HEK293T (cell line): ENCODE measurements around the gene ATXN7L2.
A peak's percentile ranks its signal among the peaks of the same experiment; 100 is the strongest.
"Not testable (repeated sequence)": the region's sequence is repeated elsewhere in the genome, so short reads cannot be mapped to it uniquely, and the experiment has no call there.

Source experiments
- CTCF ChIA-PET: fragments of 350-600 bp; formaldehyde crosslinking; extraction: SDS; loops from one replicate; lab custom pipeline; 2021; ENCODE audit warnings: antibody characterized with exemption, inconsistent platforms; lab: Yijun Ruan, JAX
- POLR2A ChIA-PET: fragments of 350-600 bp; formaldehyde crosslinking; extraction: SDS; loops from one replicate; lab custom pipeline; 2020; ENCODE audit warnings: antibody characterized with exemption, inconsistent platforms; lab: Yijun Ruan, JAX
- DNase-seq: peaks from one replicate; pipeline ENCODE4 v3.0.0; 2012; ENCODE audit warnings: mixed read lengths; ENCODE audit errors: extremely low spot score
- ARNT ChIP-seq: fragments of 450-650 bp; IDR thresholded peaks from 2 replicates; pipeline ENCODE4 v1.6.1; 2017; ENCODE audit warnings: mild to moderate bottlenecking
- BHLHE40 ChIP-seq: fragments of 450-650 bp; IDR thresholded peaks from 2 replicates; pipeline ENCODE4 v1.6.1; 2016; ENCODE audit warnings: mild to moderate bottlenecking, moderate library complexity, borderline replicate concordance
- CTBP1 ChIP-seq: fragments of 450-650 bp; IDR thresholded peaks from 2 replicates; pipeline ENCODE4 v1.6.1; 2016; ENCODE audit warnings: borderline replicate concordance
- ELF4 ChIP-seq: fragments of 450-650 bp; IDR thresholded peaks from 2 replicates; pipeline ENCODE4 v1.6.1; 2017; ENCODE audit warnings: antibody characterized with exemption
- FOXA1 ChIP-seq: fragments of 450-650 bp; IDR thresholded peaks from 2 replicates; pipeline ENCODE4 v1.6.1; 2016; ENCODE audit warnings: mild to moderate bottlenecking
- FOXK2 ChIP-seq: fragments of 450-650 bp; IDR thresholded peaks from 2 replicates; pipeline ENCODE4 v1.6.1; 2016; ENCODE audit warnings: mild to moderate bottlenecking
- FOXM1 ChIP-seq: fragments of 450-650 bp; IDR thresholded peaks from 2 replicates; pipeline ENCODE4 v1.6.1; 2017; ENCODE audit warnings: mild to moderate bottlenecking, borderline replicate concordance
- HDGF ChIP-seq: fragments of 450-650 bp; IDR thresholded peaks from 2 replicates; pipeline ENCODE4 v1.6.1; 2017; ENCODE audit warnings: antibody characterized with exemption, borderline replicate concordance
- L3MBTL2 ChIP-seq: fragments of 450-650 bp; conservative IDR thresholded peaks from 2 replicates; pipeline ENCODE4 v1.6.1; 2016; ENCODE audit warnings: mild to moderate bottlenecking
- LEF1 ChIP-seq: fragments of 450-650 bp; IDR thresholded peaks from 2 replicates; pipeline ENCODE4 v1.6.1; 2017; ENCODE audit warnings: mild to moderate bottlenecking, borderline replicate concordance
- NFRKB ChIP-seq: fragments of 450-650 bp; IDR thresholded peaks from 2 replicates; pipeline ENCODE4 v1.6.1; 2016; ENCODE audit warnings: mild to moderate bottlenecking, moderate library complexity
- SUZ12 ChIP-seq: fragments of 450-650 bp; IDR thresholded peaks from 2 replicates; pipeline ENCODE4 v1.6.1; 2016; ENCODE audit warnings: mild to moderate bottlenecking
- TARDBP ChIP-seq: fragments of 450-650 bp; IDR thresholded peaks from 2 replicates; pipeline ENCODE4 v1.6.1; 2016
- ZNF384 ChIP-seq: fragments of 450-650 bp; IDR thresholded peaks from 2 replicates; pipeline ENCODE4 v1.6.1; 2016
- TF ChIP-seq, protein P1 (sequence below): fragments of 450-650 bp; IDR thresholded peaks from 2 replicates; pipeline ENCODE4 v1.6.1; 2016

Gene ATXN7L2

GRCh38 chr1:109444346-109444745 lies 39.4 kb upstream of the ATXN7L2 start:
- DNase-seq = no peak
- CTCF ChIA-PET = interaction anchor here (1.3 kb wide), 1 partner anchor 9 kb away, joined by 3 read pairs; no protein-coding TSS in a partner anchor
- POLR2A ChIA-PET = interaction anchor here (1.0 kb wide), 1 partner anchor 19 kb away, joined by 4 read pairs; the partner anchor contains the start of gene PSMA5
- no peak for TF ChIP-seq LEF1
- TF ChIP-seq ELF4 = no peak
- no peak for TF ChIP-seq FOXK2

DNA sequence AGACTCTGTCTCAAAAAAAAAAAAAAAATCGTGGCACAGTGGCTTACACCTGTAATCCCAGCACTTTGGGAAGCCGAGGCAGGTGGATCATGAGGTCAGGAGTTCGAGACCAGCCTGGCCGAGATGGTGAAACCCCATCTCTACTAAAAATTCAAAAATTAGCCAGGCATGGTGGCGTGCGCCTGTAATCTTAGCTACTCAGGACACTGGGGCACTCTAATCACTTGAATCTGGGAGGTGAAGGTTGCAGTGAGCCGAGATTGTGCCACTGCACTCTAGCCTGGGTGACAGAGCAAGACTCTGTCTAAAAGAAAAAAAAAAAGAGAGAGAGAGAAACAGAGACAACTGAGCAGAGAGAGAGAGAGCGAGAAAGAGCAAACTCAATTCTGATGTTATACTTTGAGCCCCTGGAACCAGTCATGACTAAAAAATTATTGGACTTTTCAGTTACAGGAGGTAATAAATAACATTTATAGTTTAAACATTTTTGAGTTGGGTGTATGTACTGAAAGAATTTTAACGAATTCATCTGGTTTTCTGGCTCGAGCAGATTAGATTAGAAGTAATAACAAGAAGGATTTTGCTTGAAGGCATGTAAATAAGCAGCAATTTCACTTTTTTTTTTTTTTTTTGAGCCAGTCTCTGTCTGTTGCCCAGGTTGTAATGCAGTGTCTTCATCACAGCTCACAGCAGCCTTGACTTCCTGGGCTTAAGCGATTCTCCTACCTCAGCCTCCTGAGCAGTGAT lies 37.6 kb upstream of the ATXN7L2 start:
- DNase-seq, CTCF ChIA-PET, POLR2A ChIA-PET: not testable (repeated sequence)

- CTCF ChIA-PET = interaction anchor here (0.7 kb wide), 1 partner anchor 469 kb away, joined by 5 read pairs; no protein-coding TSS in a partner anchor
- POLR2A ChIA-PET = no interaction called here
- DNase-seq = no peak
- TF ChIP-seq, protein P1, sequence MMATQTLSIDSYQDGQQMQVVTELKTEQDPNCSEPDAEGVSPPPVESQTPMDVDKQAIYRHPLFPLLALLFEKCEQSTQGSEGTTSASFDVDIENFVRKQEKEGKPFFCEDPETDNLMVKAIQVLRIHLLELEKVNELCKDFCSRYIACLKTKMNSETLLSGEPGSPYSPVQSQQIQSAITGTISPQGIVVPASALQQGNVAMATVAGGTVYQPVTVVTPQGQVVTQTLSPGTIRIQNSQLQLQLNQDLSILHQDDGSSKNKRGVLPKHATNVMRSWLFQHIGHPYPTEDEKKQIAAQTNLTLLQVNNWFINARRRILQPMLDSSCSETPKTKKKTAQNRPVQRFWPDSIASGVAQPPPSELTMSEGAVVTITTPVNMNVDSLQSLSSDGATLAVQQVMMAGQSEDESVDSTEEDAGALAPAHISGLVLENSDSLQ = no peak
- TF ChIP-seq TARDBP (no peak), CTBP1 (no peak), NFRKB (no peak)
These were observed 36.2 kb upstream of the ATXN7L2 start for GRCh38 chr1:109447524-109447923.

GRCh38 chr1:109454497-109455133 lies 29.1 kb upstream of the ATXN7L2 start:
- no peak for DNase-seq
- no peak for TF ChIP-seq BHLHE40
- no peak for TF ChIP-seq SUZ12
- no peak for TF ChIP-seq FOXA1
- no peak for TF ChIP-seq FOXK2
- TF ChIP-seq CTBP1 = no peak
- TF ChIP-seq ARNT = no peak
- TF ChIP-seq ZNF384 = no peak
- TF ChIP-seq, protein P1 = no peak
- TF ChIP-seq ELF4 = no peak
- no peak for TF ChIP-seq HDGF
- TF ChIP-seq FOXM1 = no peak
- TF ChIP-seq TARDBP = no peak
- no peak for TF ChIP-seq L3MBTL2
- ChIA-PET CTCF (no interaction called here), POLR2A (no interaction called here)

GRCh38 chr1:109457819-109458218 lies 25.9 kb upstream of the ATXN7L2 start:
- POLR2A ChIA-PET = no interaction called here
- TF ChIP-seq ELF4 (no peak), CTBP1 (no peak), LEF1 (no peak)
- CTCF ChIA-PET = no interaction called here

DNA sequence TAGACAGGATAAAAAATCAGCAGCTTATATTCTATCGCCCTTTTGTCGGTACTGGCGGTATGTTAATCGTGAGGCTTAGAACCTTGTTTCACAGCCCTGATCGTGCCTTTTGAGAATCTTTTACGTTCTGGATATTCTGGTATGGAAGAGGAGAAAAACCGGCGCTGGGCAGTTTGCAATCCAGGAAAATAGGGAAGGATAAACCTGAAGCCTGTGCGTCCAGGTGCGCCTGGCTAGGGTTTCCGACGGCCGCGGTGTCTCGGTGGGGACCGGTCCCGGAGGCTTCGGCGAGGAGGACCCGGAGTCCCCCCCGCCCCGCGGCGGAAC lies 17.6 kb upstream of the ATXN7L2 start:
- TF ChIP-seq L3MBTL2 (peak; percentile 33; the same call in 1 of the 2 replicates), FOXK2 (no peak)
- POLR2A ChIA-PET = no interaction called here
- DNase-seq = no peak
- CTCF ChIA-PET = interaction anchor here (0.5 to 1.4 kb wide), 3 partner anchors 25 to 581 kb away, joined by 3 to 4 read pairs (median 3); no protein-coding TSS in a partner anchor

More at GRCh38 chr1:109457819-109458218, 25.9 kb upstream of the ATXN7L2 start:
- DNase-seq = no peak

- DNase-seq = peak; percentile 82
- ChIA-PET CTCF (interaction anchor here (0.5 to 0.6 kb wide), 2 partner anchors 277 to 581 kb away, joined by 3 read pairs; no protein-coding TSS in a partner anchor), POLR2A (no interaction called here)
- TF ChIP-seq LEF1 (peak; percentile 63; the same call in 1 of the 2 replicates), BHLHE40 (no peak)
These were observed 17.0 kb upstream of the ATXN7L2 start, which contains the start of gene SYPL2 for GRCh38 chr1:109466452-109467300. SYPL2 (plus strand) TSS chr1:109466546; CDS start chr1:109466844, 298 bp downstream.
